CD4-positive, alpha-beta T cell (primary cell): ENCODE results near the gene INPP5F. TPM values are rescaled to one million over a fixed set of nuclear protein-coding genes. Genes with fewer than 3 reads are reported as not detected.

Experiments used
- ATAC-seq: fragments of 200-7000 bp; cut with Tn5 transposase; one replicate; pipeline ENCODE4 v1.10.0; 2022; ENCODE audit warnings: mild to moderate bottlenecking; ENCODE audit not compliant: poor library complexity
- CTCF ChIA-PET: fragments of 350-600 bp; sonication (Branson Sonifier 250); formaldehyde crosslinking; loops from one replicate; lab custom pipeline; 2021; ENCODE audit warnings: antibody characterized with exemption, inconsistent platforms; lab: Charles Lee
- POLR2A ChIA-PET: fragments of 350-600 bp; sonication (Branson Sonifier 250); formaldehyde crosslinking; loops from one replicate; lab custom pipeline; 2021; ENCODE audit warnings: antibody characterized with exemption, inconsistent platforms; lab: Charles Lee
- DNase-seq, 14 experiments: peaks; one replicate each; pipeline ENCODE4 v3.0.0-alpha.2; 2013 to 2020; ENCODE audit warnings: mixed read lengths in 2 of 14
- H3K27ac ChIP-seq, 2 donors: one replicate each; pipeline versions ENCODE4 v1.5.1 to v1.7.0; 2013; ENCODE audit warnings: low read length in 2 of 2, low read depth in 1 of 2, mild to moderate bottlenecking in 1 of 2
- H3K27me3 ChIP-seq, 2 experiments: 1 replicate in 1 of 2; 2 replicates in 1 of 2; pipeline versions ENCODE4 v1.6.1 to v1.7.0; 2013; ENCODE audit warnings: low read length in 2 of 2, control low read depth in 1 of 2, mild to moderate bottlenecking in 1 of 2, moderate library complexity in 1 of 2; ENCODE audit not compliant: insufficient read depth in 2 of 2, control insufficient read depth in 1 of 2
- H3K36me3 ChIP-seq: one replicate; pipeline ENCODE4 v1.6.1; 2013; ENCODE audit warnings: low read length, control low read depth; ENCODE audit not compliant: insufficient read depth
- H3K4me1 ChIP-seq: one replicate; pipeline ENCODE4 v1.6.1; 2013; ENCODE audit warnings: low read length, control low read depth; ENCODE audit not compliant: insufficient read depth
- H3K4me3 ChIP-seq: one replicate; pipeline ENCODE4 v1.5.1; 2013; ENCODE audit warnings: mild to moderate bottlenecking, low read length, moderate library complexity
- H3K9me3 ChIP-seq, 2 experiments: 1 replicate in 1 of 2; 2 replicates in 1 of 2; pipeline versions ENCODE4 v1.6.1 to v1.7.0; 2013; ENCODE audit warnings: low read length in 2 of 2, mild to moderate bottlenecking in 2 of 2, control low read depth in 1 of 2, moderate library complexity in 1 of 2; ENCODE audit not compliant: control insufficient read depth in 1 of 2, insufficient read depth in 1 of 2
- H3K27ac Mint-ChIP-seq: one replicate; pipeline ENCODE4 v1.8.0; 2020; ENCODE audit warnings: mixed read lengths
- H3K27me3 Mint-ChIP-seq: one replicate; pipeline ENCODE4 v1.8.0; 2021; ENCODE audit warnings: mixed read lengths
- H3K36me3 Mint-ChIP-seq: one replicate; pipeline ENCODE4 v1.8.0; 2021; ENCODE audit warnings: low read depth, mixed read lengths
- H3K4me1 Mint-ChIP-seq: one replicate; pipeline ENCODE4 v1.8.0; 2021; ENCODE audit warnings: low read depth, mixed read lengths
- H3K4me3 Mint-ChIP-seq: one replicate; pipeline ENCODE4 v1.8.0; 2020; ENCODE audit warnings: mild to moderate bottlenecking, mixed read lengths
- H3K9me3 Mint-ChIP-seq: one replicate; pipeline ENCODE4 v1.8.0; 2020; ENCODE audit warnings: mixed read lengths
- CTCF ChIP-seq: fragments of 200-600 bp; IDR thresholded peaks from one replicate; pipeline ENCODE4 v1.8.0; 2022; ENCODE audit warnings: antibody characterized with exemption, mild to moderate bottlenecking
- intact Hi-C, 2 experiments: fragments of 100-400 bp; cut with DNase I in 1 of 2; cut with micrococcal nuclease in 1 of 2; formaldehyde crosslinking; loops; one replicate each; pipeline versions ENCODE4 v1.15.1 to v1.9.0; 2023 to 2025; cut with DNase I, micrococcal nuclease
- total RNA-seq, 174 experiments: library from RNA in 2 of 174; stranded (reverse) in 2 of 174; gene quantifications; one replicate each; pipeline ENCODE4 v1.2.3 and lab custom pipeline; 2021 to 2026

INPP5F gene
- total RNA-seq, 2 experiments from 2014 or later: 6.2 to 6.4 TPM

- Mint-ChIP-seq H3K36me3 (peaks cover 41% of the 10 kb centered on the region), H3K9me3 (no peaks in the 10 kb centered on the region), H3K4me3 (no peak overlapping the region), H3K27me3 (no peaks in the 10 kb centered on the region), H3K4me1 (no peaks in the 10 kb centered on the region), H3K27ac (no peak overlapping the region)
- H3K9me3 ChIP-seq: no peaks in the 10 kb centered on the region
- CTCF ChIA-PET: no interaction called here
- no peaks in the 10 kb centered on the region for H3K36me3 ChIP-seq
- H3K4me1 ChIP-seq: no peaks in the 10 kb centered on the region
- ATAC-seq (no peak), DNase-seq (no peak)
- TF ChIP-seq CTCF: no peak
- POLR2A ChIA-PET: no interaction called here
- intact Hi-C loops: no loop called here
- no peaks in the 10 kb centered on the region for H3K27me3 ChIP-seq
- H3K4me3 ChIP-seq: no peak overlapping the region
- no peak overlapping the region for H3K27ac ChIP-seq
Measured at GRCh38 chr10:119796039-119796438, 70.2 kb downstream of the INPP5F start.

- Histone ChIP-seq H3K36me3 (no peaks in the 10 kb centered on the region), H3K4me1 (no peaks in the 10 kb centered on the region), H3K27ac (no peak overlapping the region), H3K27me3 (no peaks in the 10 kb centered on the region), H3K9me3 (no peaks in the 10 kb centered on the region), H3K4me3 (no peak overlapping the region)
- TF ChIP-seq CTCF: no peak
- Mint-ChIP-seq H3K4me3 (no peak overlapping the region), H3K27me3 (no peaks in the 10 kb centered on the region), H3K36me3 (peaks cover 50% of the 10 kb centered on the region), H3K9me3 (no peaks in the 10 kb centered on the region), H3K4me1 (no peaks in the 10 kb centered on the region), H3K27ac (no peak overlapping the region)
- intact Hi-C loops: no loop called here
- ATAC-seq: no peak
- ChIA-PET CTCF (no interaction called here), POLR2A (no interaction called here)
- DNase-seq: no peak
Measured at GRCh38 chr10:119801176-119801575, 75.3 kb downstream of the INPP5F start.

GRCh38 chr10:119801998-119802538, 76.2 kb downstream of the INPP5F start:
- no peak overlapping the region for H3K27ac Mint-ChIP-seq
- H3K4me1 Mint-ChIP-seq: no peaks in the 10 kb centered on the region

More at GRCh38 chr10:119801998-119802538, 76.2 kb downstream of the INPP5F start:
- intact Hi-C loops: no loop called here
- H3K27me3 ChIP-seq: no peaks in the 10 kb centered on the region
- H3K4me3 ChIP-seq: no peak overlapping the region
- no peak overlapping the region for H3K27ac ChIP-seq
- no peak for TF ChIP-seq CTCF
- Mint-ChIP-seq H3K27me3 (no peaks in the 10 kb centered on the region), H3K36me3 (peaks cover 44% of the 10 kb centered on the region), H3K4me3 (no peak overlapping the region), H3K9me3 (no peaks in the 10 kb centered on the region)
- ATAC-seq (no peak), DNase-seq (no peak)
- H3K4me1 ChIP-seq: no peaks in the 10 kb centered on the region
- POLR2A ChIA-PET: interaction anchor here (1.8 kb wide), 1 partner anchor 10 kb away, joined by 4 read pairs; no protein-coding TSS in a partner anchor
- no peaks in the 10 kb centered on the region for H3K9me3 ChIP-seq
- no peaks in the 10 kb centered on the region for H3K36me3 ChIP-seq
- CTCF ChIA-PET: no interaction called here
